C4-2B (cell line): ENCODE results near the gene NSUN6.

Experiments
- CTCF ChIP-seq: fragments of 450-650 bp; conservative IDR thresholded peaks from 2 replicates; pipeline ENCODE4 v1.5.1; 2017; ENCODE audit warnings: mild to moderate bottlenecking
- ZFX ChIP-seq: fragments of 450-650 bp; IDR thresholded peaks from 2 replicates; pipeline ENCODE4 v1.6.1; 2017

- TF ChIP-seq CTCF (no peak), ZFX (no peak)
These were observed 45.2 kb downstream of the NSUN6 start for GRCh38 chr10:18606051-18606695.
